Loucy (cell line): Measurements from ENCODE around the gene HDGFL2.

Source experiments
- H2AFZ ChIP-seq: fragments of 200-600 bp; sonication (generic); 2 replicates; pipeline ENCODE4 v1.6.0; 2016; ENCODE audit warnings: antibody characterized with exemption, mild to moderate bottlenecking, low read length, moderate library complexity
- H3F3A ChIP-seq: fragments of 200-600 bp; 2 replicates; pipeline ENCODE4 v1.6.0; 2016; ENCODE audit warnings: antibody characterized with exemption, low read depth, mild to moderate bottlenecking
- H3K27me3 ChIP-seq: fragments of 200-600 bp; sonication (generic); 2 replicates; pipeline ENCODE4 v1.6.1; 2014; ENCODE audit warnings: low read length, mild to moderate bottlenecking; ENCODE audit not compliant: insufficient read depth, poor library complexity, severe bottlenecking
- H3K36me3 ChIP-seq: fragments of 200-600 bp; sonication (generic); 2 replicates; pipeline ENCODE4 v1.6.1; 2016; ENCODE audit warnings: low read length; ENCODE audit not compliant: insufficient read depth
- H3K4me1 ChIP-seq: fragments of 200-600 bp; sonication (generic); 2 replicates; pipeline ENCODE4 v1.5.1; 2014; ENCODE audit warnings: low read length, mild to moderate bottlenecking; ENCODE audit not compliant: insufficient read depth, poor library complexity, severe bottlenecking
- H3K4me2 ChIP-seq: fragments of 200-600 bp; sonication (generic); 2 replicates; pipeline ENCODE4 v1.6.0; 2014; ENCODE audit warnings: antibody characterized with exemption, low read length, low read depth, mild to moderate bottlenecking; ENCODE audit not compliant: poor library complexity, severe bottlenecking
- H3K4me3 ChIP-seq: fragments of 200-600 bp; sonication (generic); 2 replicates; pipeline ENCODE4 v1.5.1; 2014; ENCODE audit warnings: low read length, mild to moderate bottlenecking, mixed read lengths; ENCODE audit not compliant: poor library complexity, severe bottlenecking
- H3K79me2 ChIP-seq: fragments of 200-600 bp; sonication (generic); 2 replicates; pipeline ENCODE4 v1.6.1; 2014; ENCODE audit warnings: low read length; ENCODE audit not compliant: insufficient read depth
- H3K9ac ChIP-seq: fragments of 200-600 bp; sonication (generic); 2 replicates; pipeline ENCODE4 v1.6.0; 2014; ENCODE audit warnings: mild to moderate bottlenecking, low read depth, low read length, moderate library complexity; ENCODE audit not compliant: poor library complexity, severe bottlenecking
- H3K9me2 ChIP-seq: fragments of 200-600 bp; sonication (generic); replicated peaks from 2 replicates; pipeline ENCODE4 v1.6.1; 2016; ENCODE audit warnings: low read depth, low read length, mixed read lengths
- H3K9me3 ChIP-seq: fragments of 200-600 bp; sonication (generic); 2 replicates; pipeline ENCODE4 v1.6.1; 2014; ENCODE audit warnings: mild to moderate bottlenecking, antibody characterized with exemption, low read length, low read depth; ENCODE audit not compliant: insufficient read depth
- H4K20me1 ChIP-seq: fragments of 200-600 bp; sonication (generic); 2 replicates; pipeline ENCODE4 v1.6.0; 2014; ENCODE audit warnings: antibody characterized with exemption, low read length, mild to moderate bottlenecking; ENCODE audit not compliant: insufficient read depth, poor library complexity, severe bottlenecking
- CTCF ChIP-seq: fragments of 200-600 bp; sonication (generic); conservative IDR thresholded peaks from 2 replicates; pipeline ENCODE4 v1.5.1; 2014; ENCODE audit warnings: mild to moderate bottlenecking, antibody characterized with exemption, low read length
- EZH2phosphoT487 ChIP-seq: fragments of 200-600 bp; IDR thresholded peaks from 2 replicates; pipeline ENCODE4 v1.6.1; 2018; ENCODE audit warnings: antibody characterized with exemption, mild to moderate bottlenecking, moderate library complexity, borderline replicate concordance

The HDGFL2 gene

GRCh38 chr19:4444765-4445741 lies 27.0 kb upstream of the HDGFL2 start:
- Histone ChIP-seq H3F3A (no peaks in the 10 kb centered on the region), H3K9ac (no peak overlapping the region), H4K20me1 (no peaks in the 10 kb centered on the region), H3K4me1 (no peaks in the 10 kb centered on the region), H2AFZ (no peak overlapping the region), H3K79me2 (no peaks in the 10 kb centered on the region), H3K9me3 (no peaks in the 10 kb centered on the region), H3K27me3 (no peaks in the 10 kb centered on the region), H3K4me3 (no peak overlapping the region), H3K4me2 (no peak overlapping the region), H3K9me2 (no peaks in the 10 kb centered on the region), H3K36me3 (peaks cover 76% of the 10 kb centered on the region; the same call in 1 of the 2 replicates)
- TF ChIP-seq EZH2phosphoT487 (no peak), CTCF (no peak)

GRCh38 chr19:4445963-4446703 lies 26.0 kb upstream of the HDGFL2 start:
- H3K36me3 ChIP-seq: peaks cover 69% of the 10 kb centered on the region; the same call in 1 of the 2 replicates

GRCh38 chr19:4446704-4447200 lies 25.3 kb upstream of the HDGFL2 start:
- no peaks in the 10 kb centered on the region for H3K9me2 ChIP-seq
- TF ChIP-seq CTCF: no peak
- TF ChIP-seq EZH2phosphoT487: no peak
- no peaks in the 10 kb centered on the region for H3K27me3 ChIP-seq
- H3K4me3 ChIP-seq: no peak overlapping the region
- H3K36me3 ChIP-seq: peaks cover 69% of the 10 kb centered on the region; the same call in 1 of the 2 replicates
- no peaks in the 10 kb centered on the region for H3K9me3 ChIP-seq
- H3K79me2 ChIP-seq: no peaks in the 10 kb centered on the region
- no peaks in the 10 kb centered on the region for H3F3A ChIP-seq
- H3K4me2 ChIP-seq: no peak overlapping the region
- no peak overlapping the region for H3K9ac ChIP-seq
- H3K4me1 ChIP-seq: no peaks in the 10 kb centered on the region
- H2AFZ ChIP-seq: no peak overlapping the region
- H4K20me1 ChIP-seq: no peaks in the 10 kb centered on the region

More at GRCh38 chr19:4445963-4446703, 26.0 kb upstream of the HDGFL2 start:
- H3K4me2 ChIP-seq: no peak overlapping the region
- no peaks in the 10 kb centered on the region for H3K9me3 ChIP-seq
- no peaks in the 10 kb centered on the region for H4K20me1 ChIP-seq
- H3K4me1 ChIP-seq: no peaks in the 10 kb centered on the region
- TF ChIP-seq CTCF: no peak
- TF ChIP-seq EZH2phosphoT487: no peak
- no peak overlapping the region for H3K4me3 ChIP-seq
- H2AFZ ChIP-seq: no peak overlapping the region
- H3K9ac ChIP-seq: no peak overlapping the region
- H3K79me2 ChIP-seq: no peaks in the 10 kb centered on the region
- no peaks in the 10 kb centered on the region for H3K27me3 ChIP-seq
- no peaks in the 10 kb centered on the region for H3K9me2 ChIP-seq
- no peaks in the 10 kb centered on the region for H3F3A ChIP-seq
